Neural cell (in vitro differentiated cells): ENCODE results near the gene CACNA1C. TPM values are rescaled to one million over a fixed set of nuclear protein-coding genes. Genes with fewer than 3 reads are reported as not detected.

ENCODE experiments used
- H2AFZ ChIP-seq: fragments of 200-600, 300-800 bp; sonication (generic), shearing (Covaris generic); 2 replicates; pipeline ENCODE4 v1.6.0; 2014; ENCODE audit warnings: low read depth, mild to moderate bottlenecking, antibody characterized with exemption, low read length, moderate library complexity
- H3F3A ChIP-seq: fragments of 200-600 bp; shearing (Covaris generic); 2 replicates; pipeline ENCODE4 v1.6.1; 2016; ENCODE audit warnings: mild to moderate bottlenecking, moderate library complexity, mixed read lengths, antibody characterized with exemption, low read length; ENCODE audit not compliant: insufficient read depth, poor library complexity, severe bottlenecking
- H3K27ac ChIP-seq: fragments of 200-600, 300-800 bp; sonication (generic), shearing (Covaris generic); 2 replicates; pipeline ENCODE4 v1.5.1; 2014; ENCODE audit warnings: mild to moderate bottlenecking, low read length, moderate library complexity
- H3K27me3 ChIP-seq: fragments of 300-800, 200-600 bp; sonication (generic), shearing (Covaris generic); 2 replicates; pipeline ENCODE4 v1.6.0; 2014; ENCODE audit warnings: mild to moderate bottlenecking, low read depth, low read length, moderate library complexity; ENCODE audit not compliant: insufficient read depth
- H3K36me3 ChIP-seq: fragments of 300-800, 200-600 bp; sonication (generic), shearing (Covaris generic); 2 replicates; pipeline ENCODE4 v1.5.1; 2014; ENCODE audit warnings: mild to moderate bottlenecking, antibody characterized with exemption, low read length, moderate library complexity; ENCODE audit not compliant: insufficient read depth
- H3K4me2 ChIP-seq: fragments of 300-800, 200-600 bp; sonication (generic), shearing (Covaris generic); 2 replicates; pipeline ENCODE4 v1.6.0; 2014; ENCODE audit warnings: mild to moderate bottlenecking, low read length
- H3K4me3 ChIP-seq: fragments of 300-800, 200-600 bp; sonication (generic), shearing (Covaris generic); 2 replicates; pipeline ENCODE4 v1.5.1; 2014; ENCODE audit warnings: mild to moderate bottlenecking, low read length, moderate library complexity
- H3K79me2 ChIP-seq: fragments of 200-600 bp; shearing (Covaris generic); replicated peaks from 2 replicates; pipeline ENCODE4 v1.6.0; 2014; ENCODE audit warnings: mild to moderate bottlenecking, low read length, moderate library complexity; ENCODE audit not compliant: insufficient read depth
- H3K9ac ChIP-seq: fragments of 300-800, 200-600 bp; sonication (generic), shearing (Covaris generic); 2 replicates; pipeline ENCODE4 v1.6.1; 2016; ENCODE audit warnings: mild to moderate bottlenecking, low read length, mixed read lengths
- H3K9me2 ChIP-seq: fragments of 200-600 bp; shearing (Covaris generic); 2 replicates; pipeline ENCODE4 v1.6.1; 2016; ENCODE audit warnings: mild to moderate bottlenecking, low read length, mixed read lengths; ENCODE audit not compliant: insufficient read depth
- H3K9me3 ChIP-seq: fragments of 200-600, 300-800 bp; sonication (generic), shearing (Covaris generic); 2 replicates; pipeline ENCODE4 v1.6.1; 2016; ENCODE audit warnings: mild to moderate bottlenecking, mixed run types, low read length, moderate library complexity, mixed read lengths
- H4K20me1 ChIP-seq: fragments of 200-600 bp; shearing (Covaris generic); 2 replicates; pipeline ENCODE4 v1.6.1; 2016; ENCODE audit warnings: mild to moderate bottlenecking, mixed run types; ENCODE audit not compliant: insufficient read depth
- CTCF ChIP-seq: fragments of 450-650 bp; IDR thresholded peaks from 2 replicates; pipeline ENCODE4 v1.5.1; 2014; ENCODE audit warnings: antibody characterized with exemption, mild to moderate bottlenecking, moderate library complexity; ENCODE audit not compliant: poor library complexity, severe bottlenecking
- EP300 ChIP-seq: fragments of 450-650 bp; conservative IDR thresholded peaks from 2 replicates; pipeline ENCODE4 v1.6.1; 2014; ENCODE audit warnings: antibody characterized with exemption, mild to moderate bottlenecking, moderate library complexity; ENCODE audit not compliant: poor library complexity, severe bottlenecking
- EZH2 ChIP-seq: fragments of 200-600, 300-800 bp; shearing (Covaris generic), sonication (generic); IDR thresholded peaks from 2 replicates; pipeline ENCODE4 v1.6.1; 2014; ENCODE audit warnings: antibody characterized with exemption, low read length, borderline replicate concordance, mild to moderate bottlenecking; ENCODE audit not compliant: insufficient read depth, poor library complexity, severe bottlenecking
- MXI1 ChIP-seq: fragments of 450-650 bp; conservative IDR thresholded peaks from 2 replicates; pipeline ENCODE4 v1.6.1; 2014; ENCODE audit warnings: antibody characterized with exemption, mild to moderate bottlenecking; ENCODE audit not compliant: poor library complexity, severe bottlenecking
- POLR2AphosphoS5 ChIP-seq: IDR thresholded peaks from 2 replicates; pipeline ENCODE4 v1.6.1; 2012
- RAD21 ChIP-seq: fragments of 450-650 bp; conservative IDR thresholded peaks from 2 replicates; pipeline ENCODE4 v1.6.1; 2014; ENCODE audit warnings: antibody characterized with exemption, mild to moderate bottlenecking, moderate library complexity
- REST ChIP-seq: IDR thresholded peaks from 2 replicates; pipeline ENCODE4 v1.6.1; 2012; ENCODE audit warnings: borderline replicate concordance
- SMC3 ChIP-seq: fragments of 450-650 bp; conservative IDR thresholded peaks from 2 replicates; pipeline ENCODE4 v1.6.1; 2014; ENCODE audit warnings: antibody characterized with exemption, mild to moderate bottlenecking, moderate library complexity; ENCODE audit not compliant: poor library complexity
- TAF1 ChIP-seq: IDR thresholded peaks from 2 replicates; pipeline ENCODE4 v1.6.1; 2012; ENCODE audit warnings: low read depth
- polyA plus RNA-seq: library from polyadenylated mRNA; depleted of rRNA; stranded (reverse); fragments of >200 nt; gene quantifications from 2 replicates; pipeline ENCODE4 v1.2.3, GENCODE V29; 2014

Gene CACNA1C
- polyA plus RNA-seq, 1 donor from 2014 or later = 9.7 TPM

GRCh38 chr12:2092354-2092753 is 39.6 kb downstream of the CACNA1C start:
- Histone ChIP-seq H3F3A (no peaks in the 10 kb centered on the region), H3K79me2 (no peaks in the 10 kb centered on the region), H3K36me3 (no peaks in the 10 kb centered on the region), H3K9me3 (no peaks in the 10 kb centered on the region), H3K4me2 (no peak overlapping the region), H4K20me1 (no peaks in the 10 kb centered on the region), H3K27me3 (no peaks in the 10 kb centered on the region), H3K9ac (no peak overlapping the region), H3K4me3 (no peak overlapping the region), H3K27ac (no peak overlapping the region), H3K9me2 (no peaks in the 10 kb centered on the region), H2AFZ (no peak overlapping the region)
- no peak for TF ChIP-seq REST
- no peak for TF ChIP-seq EP300
- no peak for TF ChIP-seq EZH2
- no peak for TF ChIP-seq SMC3
- no peak for TF ChIP-seq POLR2AphosphoS5
- TF ChIP-seq RAD21 = no peak
- TF ChIP-seq MXI1 = no peak
- no peak for TF ChIP-seq TAF1
- TF ChIP-seq CTCF = no peak

- no peaks in the 10 kb centered on the region for H3K9me3 ChIP-seq
- H3K4me2 ChIP-seq = no peak overlapping the region
- H3K79me2 ChIP-seq = no peaks in the 10 kb centered on the region
- H3K9ac ChIP-seq = no peak overlapping the region
- no peak overlapping the region for H2AFZ ChIP-seq
- no peak overlapping the region for H3K4me3 ChIP-seq
- no peak overlapping the region for H3K27ac ChIP-seq
- no peaks in the 10 kb centered on the region for H4K20me1 ChIP-seq
- no peaks in the 10 kb centered on the region for H3K27me3 ChIP-seq
- no peaks in the 10 kb centered on the region for H3K36me3 ChIP-seq
- no peaks in the 10 kb centered on the region for H3K9me2 ChIP-seq
- H3F3A ChIP-seq = no peaks in the 10 kb centered on the region
- TF ChIP-seq EP300 (no peak), MXI1 (no peak), EZH2 (no peak), RAD21 (no peak), SMC3 (no peak), REST (no peak), CTCF (no peak), TAF1 (no peak), POLR2AphosphoS5 (no peak)
Observed at GRCh38 chr12:2092890-2093289, 40.1 kb downstream of the CACNA1C start.
